Measurements from ENCODE around the gene OSBP.
"Not testable (repeated sequence)": the region's sequence is repeated elsewhere in the genome, so short reads cannot be mapped to it uniquely, and the experiment has no call there.

OSBP gene

GRCh38 chr11:59553323-59553722 is 62.3 kb downstream of the OSBP start:
- no peak for DNase-seq (ENCODE audit: low read depth)

GRCh38 chr11:59552844-59553243 is 62.7 kb downstream of the OSBP start:
- DNase-seq (ENCODE audit: low read depth), result no peak

- DNase-seq (ENCODE audit: low read depth), result peak; percentile 64
These were observed 63.7 kb downstream of the OSBP start for GRCh38 chr11:59551659-59552521.

- DNase-seq (ENCODE audit: low read depth), result peak; percentile 93
These were observed 64.5 kb downstream of the OSBP start for GRCh38 chr11:59550842-59551658.

GRCh38 chr11:59550368-59550841 is 65.2 kb downstream of the OSBP start:
- DNase-seq (ENCODE audit: low read depth), result peak; percentile 95

GRCh38 chr11:59548309-59548656 is 67.3 kb downstream of the OSBP start:
- no peak for DNase-seq (ENCODE audit: low read depth)

GRCh38 chr11:59547605-59548308 is 67.8 kb downstream of the OSBP start:
- not testable (repeated sequence) for DNase-seq (ENCODE audit: low read depth)

- no peak for DNase-seq (ENCODE audit: low read depth)
These were observed 70.2 kb downstream of the OSBP start for GRCh38 chr11:59545179-59546020.

- no peak for DNase-seq (ENCODE audit: low read depth)
These were observed 70.8 kb downstream of the OSBP start for GRCh38 chr11:59544869-59545178.

GRCh38 chr11:59543713-59544112 is 71.9 kb downstream of the OSBP start:
- not testable (repeated sequence) for DNase-seq (ENCODE audit: low read depth)

GRCh38 chr11:59542142-59542810 is 73.3 kb downstream of the OSBP start:
- no peak for DNase-seq (ENCODE audit: low read depth)

GRCh38 chr11:59534676-59535075 is 80.9 kb downstream of the OSBP start:
- DNase-seq (ENCODE audit: low read depth), result no peak

GRCh38 chr11:59532620-59533019 is 83.0 kb downstream of the OSBP start:
- DNase-seq (ENCODE audit: low read depth), result no peak

GRCh38 chr11:59528711-59529110 is 86.9 kb downstream of the OSBP start:
- no peak for DNase-seq (ENCODE audit: low read depth)

Measured in HS-27A (cell line).